ENCODE measurements around the gene TMC3. TPM values are rescaled to one million over a fixed set of nuclear protein-coding genes. Genes with fewer than 3 reads are reported as not detected.

The TMC3 gene
- total RNA-seq, 2 donors from 2014 or later: not detected

DNA sequence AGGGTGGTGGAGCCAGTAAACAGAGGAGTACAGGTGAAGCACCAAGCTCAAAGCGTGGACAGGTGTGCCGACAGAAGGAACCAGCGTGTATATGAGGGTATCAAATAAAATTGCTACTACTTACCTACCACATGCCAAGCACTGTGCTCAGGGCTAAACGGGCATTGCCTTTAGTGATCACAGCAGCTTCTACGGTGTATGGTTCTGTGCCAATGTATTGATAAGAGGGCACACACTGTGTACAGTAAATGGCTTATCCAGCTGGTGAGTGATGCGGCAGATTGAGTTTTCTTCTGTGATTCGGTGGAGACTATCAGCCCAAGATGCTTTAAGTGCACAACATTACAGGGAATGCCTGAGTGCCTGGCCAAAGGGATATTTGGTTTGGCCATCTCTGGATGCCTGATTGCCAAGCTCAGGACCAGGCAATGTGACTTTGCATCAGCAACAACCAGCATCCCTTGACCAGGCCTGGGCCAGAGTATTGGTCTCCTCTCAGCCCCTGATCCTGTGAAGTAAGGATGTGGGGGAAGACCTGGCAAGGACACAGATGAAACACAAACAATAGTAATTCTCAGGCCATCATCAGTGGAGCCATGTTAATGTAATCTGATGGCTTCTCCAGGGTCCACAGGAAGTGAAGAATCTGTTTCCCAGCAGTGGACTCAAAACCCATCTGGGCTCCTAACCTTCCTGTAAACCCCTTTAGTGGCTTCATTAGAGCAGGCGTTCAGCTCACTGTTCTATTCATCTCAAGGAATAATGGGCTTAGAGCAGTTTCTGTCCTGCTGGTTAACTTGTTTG is 64.2 kb downstream of the TMC3 start:
- ATAC-seq: no peak
- intact Hi-C loops (cut with DNase I): no loop called here

DNA sequence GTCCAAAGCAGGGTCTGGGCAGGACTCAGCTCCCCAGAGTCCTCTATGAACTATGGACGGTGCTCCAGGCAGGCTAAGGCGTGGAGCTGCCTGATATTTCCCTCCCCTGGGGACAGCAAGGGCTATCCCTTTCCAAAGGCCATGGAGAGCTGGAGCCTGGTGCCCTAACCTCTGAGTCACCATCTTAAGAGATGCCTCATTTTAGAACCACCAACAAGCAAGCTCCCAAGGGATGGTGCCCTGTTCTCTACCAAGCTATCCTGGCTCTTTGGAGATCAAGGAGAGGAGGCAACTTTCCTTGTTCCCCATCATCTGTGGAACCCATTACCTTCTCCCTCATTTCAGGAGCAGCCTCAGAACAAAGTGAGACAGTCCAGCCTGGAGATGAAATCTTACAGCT is 65.8 kb downstream of the TMC3 start:
- no peak for ATAC-seq
- intact Hi-C loops (cut with DNase I): no loop called here
- DNase-seq: no peak

More for the DNA sequence above, 64.2 kb downstream of the TMC3 start:
- no peak for DNase-seq

DNA sequence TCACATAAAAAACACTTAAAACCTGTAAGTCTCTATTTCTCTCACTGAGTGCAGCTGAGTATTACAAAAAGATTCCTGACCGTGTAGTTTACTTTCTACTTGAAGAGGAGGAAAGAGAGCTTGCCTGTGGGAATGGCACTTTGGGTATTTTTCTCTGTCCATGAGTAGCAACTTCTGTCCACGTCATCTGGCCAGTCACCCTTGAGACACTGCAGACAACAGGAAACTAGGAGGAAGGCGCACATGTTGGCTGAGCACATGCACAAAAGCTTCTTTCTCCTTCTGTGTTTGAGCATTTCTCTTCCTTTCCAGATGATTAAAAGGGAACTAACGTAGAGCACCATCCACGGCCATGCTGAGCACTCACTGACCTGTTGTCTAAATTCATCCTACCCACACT is 69.8 kb downstream of the TMC3 start:
- peak; percentile 49 for DNase-seq
- intact Hi-C loops (cut with DNase I): no loop called here

DNA sequence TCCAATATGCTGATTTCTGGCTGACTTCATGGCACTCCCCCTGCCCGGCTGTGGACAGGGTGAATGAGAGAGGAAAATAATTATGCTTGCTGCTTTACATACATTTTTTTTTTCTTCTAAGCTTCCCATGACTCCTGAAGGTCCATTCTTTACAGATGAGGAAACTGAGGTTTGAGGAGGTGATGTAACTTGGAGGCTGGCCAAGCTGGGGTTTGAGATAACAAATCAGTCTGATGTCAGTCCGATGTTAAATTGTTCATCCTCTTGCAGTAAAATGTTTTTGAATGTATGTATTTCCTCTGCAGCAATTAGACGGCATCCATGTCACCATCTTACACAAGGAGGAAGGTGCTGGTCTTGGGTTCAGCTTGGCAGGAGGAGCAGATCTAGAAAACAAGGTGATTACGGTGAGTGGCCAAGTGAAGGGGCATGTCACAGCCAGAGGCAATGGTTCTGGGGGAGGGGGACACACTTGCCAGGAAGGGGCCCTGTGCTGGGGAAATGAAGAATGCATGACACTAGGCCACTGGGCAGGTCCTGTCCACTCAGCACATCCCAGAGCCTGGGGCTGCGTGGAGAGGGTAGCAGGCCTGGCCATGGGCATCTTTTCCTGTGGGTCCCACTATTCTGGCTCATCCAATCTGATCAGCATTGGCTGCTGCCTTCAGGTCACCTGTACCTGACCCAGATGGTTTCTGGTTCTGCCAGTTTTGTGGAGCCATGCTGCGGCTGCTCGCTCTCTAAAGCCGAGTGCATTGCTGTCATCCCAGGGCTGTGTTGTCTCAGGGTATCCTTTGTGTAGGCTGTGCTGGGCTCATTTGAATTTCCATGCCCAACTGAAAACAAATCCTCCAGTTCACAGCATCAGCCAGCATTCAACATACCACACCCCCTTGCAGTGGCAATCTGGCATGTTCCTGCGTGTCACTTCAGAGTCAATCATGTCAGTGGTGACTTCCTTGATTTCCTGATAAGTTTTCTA is 70.5 kb downstream of the TMC3 start:
- intact Hi-C loops (cut with DNase I): no loop called here
- no peak for ATAC-seq
- no peak for DNase-seq

More for the DNA sequence above, 69.8 kb downstream of the TMC3 start:
- ATAC-seq: peak; percentile 17 to 66

DNA sequence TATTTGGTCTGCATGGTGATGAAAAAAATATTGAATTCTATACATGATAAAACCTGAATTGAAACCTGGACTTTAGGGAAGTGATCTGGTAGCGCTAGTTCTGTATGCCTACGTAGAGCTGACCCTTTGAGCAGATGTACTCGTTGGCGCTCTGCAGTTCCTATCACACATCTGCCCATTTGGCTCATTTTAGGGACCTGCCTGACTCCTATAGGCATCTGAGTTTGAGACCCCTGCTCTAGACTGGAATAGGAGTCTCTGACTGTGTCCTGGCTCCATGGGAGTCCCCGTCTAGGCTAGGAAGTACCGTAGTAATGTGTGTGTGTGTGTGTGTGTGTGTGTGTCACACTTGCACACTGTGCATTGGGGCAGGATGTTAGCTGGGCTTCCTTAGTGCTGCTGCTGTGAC is 71.3 kb downstream of the TMC3 start:
- intact Hi-C loops (cut with DNase I): no loop called here
- peak; percentile 17 to 24 for ATAC-seq
- no peak for DNase-seq

DNA sequence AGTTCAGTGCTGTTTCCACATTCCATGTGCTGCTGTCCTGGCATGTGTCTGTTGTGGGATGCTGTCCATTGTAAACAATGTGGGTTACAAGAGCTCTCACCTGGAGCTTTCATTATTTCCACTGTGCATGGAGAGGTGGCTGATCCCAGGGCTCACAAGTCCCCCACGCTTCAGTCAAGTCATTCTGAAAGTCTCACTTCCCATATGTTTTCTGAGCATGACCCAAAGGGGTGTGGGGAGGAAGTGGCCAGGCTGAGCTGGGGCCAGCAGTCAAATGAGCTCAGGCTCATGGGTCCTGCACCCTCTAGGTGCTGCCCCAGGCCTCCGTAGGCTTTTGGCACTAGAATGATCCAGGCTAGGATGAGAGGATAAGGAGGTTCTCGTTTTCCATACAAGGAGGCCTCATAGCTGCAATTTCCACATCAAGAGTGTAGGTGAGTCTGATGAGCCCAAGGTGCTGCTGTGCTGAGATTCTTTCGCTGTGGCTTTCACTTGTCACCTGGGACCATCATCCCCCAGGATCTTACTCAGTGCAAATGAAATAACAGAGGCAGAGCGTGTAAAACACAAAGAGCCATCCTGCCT is 72.1 kb downstream of the TMC3 start:
- ATAC-seq: peak; percentile 51 to 62
- intact Hi-C loops (cut with DNase I): no loop called here
- DNase-seq: no peak

DNA sequence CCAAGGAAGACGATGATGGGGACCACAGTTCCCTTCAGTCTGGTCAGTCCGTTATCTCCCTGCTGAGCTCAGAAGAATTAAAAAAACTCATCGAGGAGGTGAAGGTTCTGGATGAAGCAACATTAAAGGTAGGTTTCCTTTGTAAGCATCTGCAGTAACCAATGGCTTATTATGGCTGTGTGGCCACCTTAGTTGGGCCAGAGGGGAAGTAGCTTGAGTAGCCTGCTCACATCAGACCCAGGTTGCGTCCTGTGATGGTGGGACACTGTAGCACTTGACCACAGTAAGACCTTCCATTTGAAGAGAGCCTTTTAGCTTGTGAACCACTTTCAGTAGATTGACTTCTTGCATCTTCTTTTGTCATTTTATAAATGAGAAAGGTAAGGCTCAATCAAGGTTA is 72.6 kb downstream of the TMC3 start:
- no peak for DNase-seq
- intact Hi-C loops (cut with DNase I): no loop called here
- ATAC-seq: no peak

DNA sequence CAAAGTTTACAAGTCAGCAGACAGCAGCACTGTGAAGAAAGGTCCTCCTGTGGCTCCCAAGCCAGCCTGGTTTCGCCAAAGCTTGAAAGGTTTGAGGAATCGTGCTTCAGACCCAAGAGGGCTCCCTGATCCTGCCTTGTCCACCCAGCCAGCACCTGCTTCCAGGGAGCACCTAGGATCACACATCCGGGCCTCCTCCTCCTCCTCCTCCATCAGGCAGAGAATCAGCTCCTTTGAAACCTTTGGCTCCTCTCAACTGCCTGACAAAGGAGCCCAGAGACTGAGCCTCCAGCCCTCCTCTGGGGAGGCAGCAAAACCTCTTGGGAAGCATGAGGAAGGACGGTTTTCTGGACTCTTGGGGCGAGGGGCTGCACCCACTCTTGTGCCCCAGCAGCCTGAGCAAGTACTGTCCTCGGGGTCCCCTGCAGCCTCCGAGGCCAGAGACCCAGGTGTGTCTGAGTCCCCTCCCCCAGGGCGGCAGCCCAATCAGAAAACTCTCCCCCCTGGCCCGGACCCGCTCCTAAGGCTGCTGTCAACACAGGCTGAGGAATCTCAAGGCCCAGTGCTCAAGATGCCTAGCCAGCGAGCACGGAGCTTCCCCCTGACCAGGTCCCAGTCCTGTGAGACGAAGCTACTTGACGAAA is 74.3 kb downstream of the TMC3 start:
- intact Hi-C loops (cut with DNase I): no loop called here
- DNase-seq: no peak
- ATAC-seq: no peak

DNA sequence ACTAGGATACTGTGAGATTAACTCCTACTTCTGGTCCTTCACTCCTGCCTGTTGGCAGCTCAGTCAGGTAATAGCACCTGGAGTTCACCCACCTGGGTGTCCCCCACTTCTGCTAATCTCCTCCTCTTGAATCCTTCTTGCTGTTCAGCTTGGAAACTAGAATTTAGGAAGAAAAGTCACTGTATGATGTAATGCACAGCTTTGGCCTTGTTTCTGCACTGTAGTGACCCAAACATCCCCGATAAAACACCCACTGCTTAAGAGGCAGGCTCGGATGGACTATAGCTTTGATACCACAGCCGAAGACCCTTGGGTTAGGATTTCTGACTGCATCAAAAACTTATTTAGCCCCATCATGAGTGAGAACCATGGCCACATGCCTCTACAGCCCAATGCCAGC is 74.9 kb downstream of the TMC3 start:
- no peak for ATAC-seq

DNA sequence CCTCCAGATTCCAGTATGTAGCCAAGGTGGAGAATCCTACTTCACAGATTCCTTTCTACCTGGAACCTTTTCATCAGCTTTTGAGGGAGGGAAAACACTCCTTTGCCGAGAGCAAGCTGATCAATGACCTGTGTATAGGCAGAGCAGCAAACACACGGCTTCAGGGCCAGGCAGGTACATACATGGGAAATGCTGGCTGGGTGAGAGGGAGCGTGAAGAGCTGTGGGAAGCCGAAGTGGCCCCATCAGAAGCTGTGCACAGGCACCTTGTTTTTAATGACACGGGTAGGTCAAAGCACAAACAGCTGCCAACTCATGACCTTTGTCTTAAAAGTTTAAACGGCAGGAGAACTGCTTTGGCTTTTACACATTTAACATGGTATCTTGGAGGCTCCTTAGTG is 75.4 kb downstream of the TMC3 start:
- ATAC-seq (no peak), DNase-seq (no peak)
- intact Hi-C loops (cut with DNase I): no loop called here

More for the DNA sequence above, 74.9 kb downstream of the TMC3 start:
- intact Hi-C loops (cut with DNase I): no loop called here
- no peak for DNase-seq

DNA sequence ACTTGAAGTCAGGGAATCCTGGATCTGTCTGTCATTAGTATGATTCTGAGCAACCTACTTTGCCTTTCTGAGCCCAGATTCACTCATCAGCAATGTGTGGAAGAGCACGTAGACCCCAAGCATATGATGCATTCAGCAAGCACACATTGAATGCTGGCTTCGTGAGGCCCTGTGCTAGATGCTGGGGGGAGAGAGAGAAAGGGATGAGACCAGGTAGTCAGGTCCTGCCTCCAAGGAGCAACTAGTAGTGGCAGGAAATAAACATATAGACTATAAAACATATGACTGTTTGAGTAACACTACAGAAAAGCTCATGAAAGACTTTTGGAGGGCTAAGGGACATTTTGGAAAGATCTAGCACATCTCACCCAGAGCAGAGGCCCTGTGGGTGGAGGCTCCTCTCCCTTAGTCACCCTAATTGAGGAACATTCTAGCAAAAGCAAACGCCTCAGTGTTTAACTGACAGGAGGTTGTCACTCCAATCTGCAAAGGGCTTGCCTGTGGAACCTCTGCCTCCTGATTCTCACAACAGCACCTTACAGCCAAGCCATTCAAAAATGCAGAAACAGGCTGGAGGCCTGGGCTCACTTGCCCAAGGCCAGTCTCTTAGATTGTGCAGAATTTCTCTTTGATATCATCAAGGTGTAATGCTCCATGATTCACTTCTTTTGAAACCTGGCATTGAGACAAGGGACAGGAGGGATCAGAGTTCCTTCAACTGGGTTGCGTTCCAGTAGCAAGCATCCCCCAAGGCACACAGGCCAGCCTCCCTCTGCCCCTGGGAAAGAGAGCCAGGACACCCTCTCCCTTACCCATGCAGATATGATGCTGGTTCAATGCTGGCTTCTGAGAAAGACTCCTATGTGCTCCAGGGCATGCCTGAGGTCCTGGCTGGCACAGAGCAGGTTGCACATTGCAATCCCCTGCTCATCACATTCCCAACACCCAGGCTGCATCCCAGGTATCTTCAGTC is 76.1 kb downstream of the TMC3 start:
- DNase-seq (no peak), ATAC-seq (no peak)
- intact Hi-C loops (cut with DNase I): no loop called here

DNA sequence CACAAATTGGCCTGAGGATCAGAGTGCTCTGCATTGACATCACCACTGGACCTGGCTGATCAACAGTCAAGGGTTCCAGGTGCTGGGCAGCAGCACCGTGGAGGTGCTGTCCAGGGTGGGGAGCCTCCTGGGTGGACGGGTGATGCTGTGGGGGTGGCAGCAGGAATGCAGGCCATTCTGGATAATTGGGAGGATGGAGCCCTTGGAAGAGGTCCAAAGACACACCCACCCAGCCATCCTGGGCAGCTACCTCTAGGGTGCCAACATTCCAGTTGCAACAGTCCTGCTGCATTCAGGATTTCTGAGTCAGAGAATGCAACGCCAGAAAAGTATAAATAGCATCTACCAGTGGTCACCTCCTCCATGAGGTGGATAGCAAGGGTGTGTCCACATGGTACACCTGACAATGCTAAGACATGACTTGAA is 76.9 kb downstream of the TMC3 start:
- ATAC-seq (peak in 1 of 2 donors; percentile 77), DNase-seq (peak; percentile 43)
- intact Hi-C loops (cut with DNase I): no loop called here

DNA sequence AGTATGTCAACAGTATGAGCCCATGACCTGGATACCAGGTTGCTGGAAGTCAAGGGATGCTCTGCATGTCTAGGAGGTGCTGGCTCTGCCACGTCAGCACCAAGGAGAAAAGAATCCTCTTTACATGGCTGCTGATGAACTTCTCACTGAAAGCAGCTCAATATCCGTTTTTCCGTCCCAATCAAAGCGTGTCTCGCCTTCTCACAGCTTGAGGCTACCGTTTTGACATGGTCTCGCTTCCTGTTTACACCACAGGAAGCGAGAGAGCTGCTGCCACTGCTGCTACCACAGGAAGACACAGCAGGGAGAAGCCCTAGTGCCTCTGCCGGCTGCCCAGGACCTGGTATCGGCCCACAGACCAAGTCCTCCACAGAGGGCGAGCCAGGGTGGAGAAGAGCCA is 77.3 kb downstream of the TMC3 start:
- ATAC-seq (peak; percentile 58 to 86), DNase-seq (peak; percentile 54)
- intact Hi-C loops (cut with DNase I): no loop called here

DNA sequence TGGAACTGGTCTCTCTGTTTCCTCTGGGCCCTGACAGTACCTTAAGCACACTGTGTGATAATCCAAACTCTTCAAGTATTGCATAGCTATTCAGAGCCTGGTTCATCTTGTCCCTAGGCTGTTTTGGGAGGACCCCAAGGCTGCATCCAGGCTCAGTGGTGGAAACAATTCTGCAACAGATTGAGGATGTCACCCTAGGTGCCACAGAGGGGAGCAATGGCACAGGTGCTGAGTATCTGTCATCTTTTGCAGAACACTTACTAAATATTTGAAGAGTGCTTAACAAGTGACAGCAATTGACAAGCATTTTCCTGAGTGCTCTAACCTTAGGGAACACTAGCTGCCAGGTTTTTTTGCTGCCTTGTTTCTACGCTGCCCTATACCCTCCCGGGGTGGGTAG is 77.8 kb downstream of the TMC3 start:
- no peak for DNase-seq
- intact Hi-C loops (cut with DNase I): no loop called here
- no peak for ATAC-seq

DNA sequence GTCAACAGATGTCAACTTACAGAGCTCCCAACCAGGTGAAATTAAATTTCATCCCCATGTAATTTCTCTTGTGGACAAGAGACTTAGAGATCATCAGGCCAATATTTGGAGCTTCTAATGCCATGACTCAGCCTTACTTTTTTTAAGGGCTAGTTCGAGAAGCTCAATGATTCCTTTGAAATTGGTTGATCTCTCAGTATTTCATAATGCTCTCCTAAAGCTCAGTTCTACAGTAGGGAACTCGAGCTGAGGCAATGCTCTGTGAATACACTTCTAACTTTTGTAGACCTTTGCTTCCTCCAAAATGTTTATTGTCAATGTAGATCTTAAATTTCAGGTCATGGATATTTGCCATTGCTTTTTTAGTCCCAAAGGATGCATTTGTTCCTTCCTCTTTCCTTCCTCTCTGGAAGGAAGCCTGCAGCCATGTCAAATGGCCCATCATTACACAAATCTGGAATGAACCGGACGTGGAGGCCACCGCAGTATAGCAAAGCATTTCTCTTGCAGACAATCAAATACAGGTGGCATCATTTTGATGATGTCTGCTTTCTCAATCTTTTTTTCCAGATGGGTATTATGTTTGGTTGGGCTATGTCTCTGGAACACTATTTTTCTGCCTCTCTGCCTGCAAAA is 78.4 kb downstream of the TMC3 start:
- DNase-seq (no peak), ATAC-seq (no peak)
- intact Hi-C loops (cut with DNase I): no loop called here

DNA sequence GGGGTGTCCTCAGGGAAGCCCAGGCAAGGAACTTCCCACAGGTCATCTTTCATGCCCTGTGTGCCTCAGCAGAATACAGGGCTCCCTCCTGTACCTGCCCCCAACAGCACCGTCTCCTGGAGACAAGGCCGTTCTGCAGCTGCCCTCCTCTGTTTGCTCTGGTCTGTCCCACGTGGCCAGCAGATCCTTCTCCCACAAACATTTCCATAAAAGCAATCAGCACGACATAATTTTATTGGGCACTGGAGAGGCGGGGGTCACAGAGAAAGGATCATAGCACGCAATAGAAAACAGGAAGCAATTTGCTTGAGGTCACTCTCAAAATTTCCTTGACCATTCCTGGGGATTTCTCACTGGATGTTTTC is 79.5 kb downstream of the TMC3 start:
- intact Hi-C loops (cut with DNase I): no loop called here
- no peak for ATAC-seq
- DNase-seq: no peak

DNA sequence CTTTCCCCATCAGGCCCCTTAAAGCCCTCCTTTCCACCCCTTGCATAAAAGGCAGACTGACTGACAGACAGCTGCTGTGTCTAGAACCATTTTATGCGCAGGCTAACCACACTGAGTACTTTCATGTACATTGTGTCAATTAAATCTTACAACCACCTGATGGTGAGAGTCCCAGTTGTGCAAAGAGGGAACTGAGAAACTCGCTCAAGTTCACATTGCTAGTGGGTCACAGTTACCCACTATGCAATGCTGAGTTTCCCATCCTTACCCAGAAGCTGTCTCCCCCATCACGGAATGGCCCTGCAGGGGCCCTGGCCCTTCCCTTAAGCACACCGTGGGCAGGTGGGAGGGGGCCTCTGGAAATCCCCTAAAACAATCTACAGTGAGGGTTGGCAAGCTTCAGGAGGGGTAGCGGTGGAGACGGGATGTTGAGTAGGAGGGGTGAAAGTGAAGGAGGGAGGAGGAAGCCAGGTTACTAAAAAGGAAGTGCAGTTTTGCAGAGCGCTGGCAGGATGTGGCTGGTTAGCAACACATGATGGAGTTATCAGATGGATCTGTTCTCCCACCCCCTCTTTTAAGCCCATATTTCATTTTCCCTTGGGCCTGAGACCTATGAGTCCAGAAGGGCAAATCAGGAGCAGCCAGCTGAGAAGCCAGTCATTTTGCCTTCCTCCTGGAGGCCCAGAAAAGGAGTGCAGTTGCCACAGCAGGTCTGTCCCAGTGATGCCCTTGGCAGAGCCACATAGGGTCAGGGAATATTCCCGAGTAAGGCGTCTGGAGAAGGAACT is 80.1 kb downstream of the TMC3 start:
- ATAC-seq (peak; percentile 6 to 25), DNase-seq (no peak)
- intact Hi-C loops (cut with DNase I): no loop called here

All from left cardiac atrium (tissue), 4 donors.